Tibial artery (tissue), 4 donors: ENCODE results near the gene CORO2B.

Source experiments
- DNase-seq, 2 donors: peaks; one replicate each; pipeline ENCODE4 v3.0.0-alpha.2; 2019
- H3K27ac ChIP-seq, 2 donors: fragments of 200-600 bp; sonication (generic) in 1 of 2; 1 replicate in 1 of 2; 2 replicates in 1 of 2; pipeline ENCODE4 v1.5.1; 2018 to 2019; ENCODE audit warnings: mild to moderate bottlenecking in 1 of 2
- H3K27me3 ChIP-seq, 2 donors: fragments of 200-600 bp; sonication (generic) in 1 of 2; one replicate each; pipeline versions ENCODE4 v1.5.1 to v1.6.0; 2016 to 2019
- H3K36me3 ChIP-seq, 3 donors: fragments of 200-600 bp; sonication (generic) in 2 of 3; one replicate each; pipeline ENCODE4 v1.5.1; 2016 to 2019; ENCODE audit warnings: mild to moderate bottlenecking in 2 of 3
- H3K4me1 ChIP-seq, 4 donors: fragments of 200-600 bp; sonication (generic) in 2 of 4; 1 replicate in 3 of 4; 2 replicates in 1 of 4; pipeline ENCODE4 v1.5.1; 2016 to 2019
- H3K4me3 ChIP-seq, 2 donors: fragments of 200-600 bp; sonication (generic) in 1 of 2; 1 replicate in 1 of 2; 2 replicates in 1 of 2; pipeline ENCODE4 v1.5.1; 2018 to 2019; ENCODE audit warnings: mild to moderate bottlenecking in 2 of 2
- H3K9me3 ChIP-seq, 3 donors: fragments of 200-600 bp; sonication (generic) in 1 of 3; one replicate each; pipeline ENCODE4 v1.5.1; 2016 to 2019
- CTCF ChIP-seq, 2 experiments: fragments of 200-600 bp in 1 of 2; fragments of 450-650 bp in 1 of 2; IDR thresholded peaks; one replicate each; pipeline ENCODE4 v1.5.1; 2017 to 2019; ENCODE audit warnings: antibody characterized with exemption in 2 of 2, mild to moderate bottlenecking in 1 of 2, moderate library complexity in 1 of 2
- intact Hi-C: fragments of 100-400 bp; cut with DNase I; formaldehyde crosslinking; loops from one replicate; pipeline ENCODE4 v1.15.0; 2023; ENCODE audit warnings: low total_unique reads

Gene CORO2B

DNA sequence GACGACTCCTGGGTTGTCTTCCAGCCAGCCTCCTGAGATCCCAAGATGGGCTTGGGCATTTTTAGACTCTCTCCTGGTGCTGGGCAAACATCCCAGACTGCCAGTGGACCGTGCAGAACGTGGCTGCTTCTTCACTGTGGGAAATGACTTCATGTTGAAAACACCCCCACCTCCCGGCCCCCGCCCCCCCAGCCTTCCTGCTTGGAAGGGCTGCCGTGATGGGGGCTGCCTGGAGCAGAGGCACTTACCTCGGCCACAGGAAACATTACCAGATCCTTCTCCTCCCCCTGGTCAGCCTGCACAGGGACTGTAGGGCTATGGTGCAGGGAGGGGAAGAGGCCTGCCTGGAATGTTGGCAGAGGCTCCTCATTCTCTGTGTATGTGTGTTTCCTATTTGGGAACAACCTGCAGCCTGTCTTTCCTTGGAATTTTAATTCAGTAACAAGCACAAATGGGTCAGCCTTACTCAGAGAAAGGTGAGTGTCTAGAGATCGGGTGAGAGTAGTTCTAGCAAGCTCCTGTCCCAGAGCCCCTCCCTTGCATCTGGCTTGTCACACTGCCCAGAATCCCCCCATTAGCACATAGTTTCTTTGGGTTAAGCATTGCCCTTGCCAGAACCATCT lies 151.1 kb downstream of the CORO2B start:
- no peak for DNase-seq
- no peak for TF ChIP-seq CTCF (IDR thresholded peaks at IDR 0.05)

DNA sequence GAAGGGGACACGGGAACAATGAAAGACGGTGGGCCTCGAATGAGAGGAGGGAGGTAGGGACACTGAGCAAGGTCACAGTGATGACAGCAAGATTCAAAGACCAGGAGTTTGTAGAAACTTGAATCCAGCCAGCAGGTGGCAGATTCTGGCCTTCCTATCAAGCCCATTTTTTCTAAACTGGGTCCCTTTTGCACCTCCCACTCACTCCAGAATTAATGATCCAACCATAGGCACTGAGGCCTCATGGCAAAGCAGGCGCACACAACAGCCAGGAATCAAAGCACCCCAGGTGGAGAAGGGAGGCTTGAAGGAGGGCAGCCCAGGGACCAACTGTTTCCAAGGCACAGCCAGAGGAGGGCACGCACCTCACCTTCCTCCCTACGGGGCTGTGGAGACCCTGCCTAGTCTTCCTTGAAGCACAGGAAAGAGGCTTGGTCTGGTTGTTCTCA lies 151.7 kb downstream of the CORO2B start:
- H3K27me3 ChIP-seq = peaks cover 0 to 2% of the 10 kb centered on the region in 2 donors
- H3K36me3 ChIP-seq = no peaks in the 10 kb centered on the region
- intact Hi-C loops = no loop called here
- H3K27ac ChIP-seq = no peak overlapping the region
- H3K4me1 ChIP-seq = peaks cover 0 to 13% (median 8%) of the 10 kb centered on the region in 4 donors
- TF ChIP-seq CTCF (IDR thresholded peaks at IDR 0.05) = peak; percentile 63 to 78
- peak in 1 of 2 donors; percentile 34 for DNase-seq
- H3K4me3 ChIP-seq = no peak overlapping the region
- H3K9me3 ChIP-seq = no peaks in the 10 kb centered on the region

More for the DNA sequence above, 151.1 kb downstream of the CORO2B start:
- H3K4me1 ChIP-seq = peaks cover 0 to 13% (median 8%) of the 10 kb centered on the region in 4 donors
- H3K27ac ChIP-seq = no peak overlapping the region
- intact Hi-C loops = loop anchor here (5.0 kb wide), 1 partner anchor 147 kb away; no protein-coding TSS in a partner anchor
- H3K27me3 ChIP-seq = peaks cover 0 to 2% of the 10 kb centered on the region in 2 donors
- H3K36me3 ChIP-seq = no peaks in the 10 kb centered on the region
- H3K9me3 ChIP-seq = no peaks in the 10 kb centered on the region
- H3K4me3 ChIP-seq = no peak overlapping the region

DNA sequence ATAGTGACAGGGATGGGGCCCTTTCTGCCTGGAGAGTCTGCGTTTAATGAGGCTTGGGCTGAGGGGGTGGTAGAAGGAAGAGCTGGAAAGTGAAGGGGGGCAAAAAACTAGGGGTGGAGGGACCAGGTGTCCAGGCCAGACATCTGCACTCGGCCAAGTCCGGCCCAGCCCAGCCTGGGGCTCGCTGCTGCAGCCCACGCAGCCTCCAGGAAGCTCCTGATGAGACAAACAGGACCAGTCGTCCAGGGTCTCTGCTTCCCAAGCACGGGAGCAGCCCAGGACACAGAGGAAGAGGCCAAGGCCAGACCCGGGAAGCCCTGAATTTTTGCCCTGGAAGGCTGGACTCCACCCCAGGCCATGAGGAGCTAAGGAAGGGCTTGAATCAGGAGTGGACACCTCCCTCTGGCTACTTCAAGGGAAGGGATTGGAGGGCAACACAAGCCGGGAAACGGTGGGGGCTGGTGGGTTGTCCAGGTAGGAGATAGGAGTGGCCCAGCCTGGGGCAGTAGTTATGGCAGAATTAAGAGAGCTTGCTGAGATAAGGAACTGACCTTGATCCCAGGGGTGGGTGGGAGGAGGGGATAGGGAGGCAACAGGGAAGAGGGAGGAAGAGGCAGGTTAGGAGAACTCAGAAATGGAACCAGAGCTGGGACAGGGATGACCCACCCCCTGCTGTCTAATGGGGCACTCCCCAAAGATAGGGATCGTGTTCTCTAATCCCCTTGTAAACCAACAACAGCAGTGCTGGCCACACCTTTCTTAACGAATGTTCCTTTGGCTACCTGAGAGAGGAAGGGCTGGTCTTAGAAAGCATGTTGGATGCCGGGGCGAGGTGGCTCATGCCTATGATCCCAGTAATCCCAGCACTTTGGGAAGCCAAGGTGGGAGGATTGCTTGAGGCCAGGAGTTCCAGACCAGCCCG lies 152.4 kb downstream of the CORO2B start:
- no peak overlapping the region for H3K4me3 ChIP-seq
- intact Hi-C loops = no loop called here
- no peaks in the 10 kb centered on the region for H3K36me3 ChIP-seq
- no peak for DNase-seq
- peaks cover 0 to 13% (median 8%) of the 10 kb centered on the region in 4 donors for H3K4me1 ChIP-seq
- no peaks in the 10 kb centered on the region for H3K27me3 ChIP-seq
- H3K27ac ChIP-seq = no peak overlapping the region
- TF ChIP-seq CTCF (IDR thresholded peaks at IDR 0.05) = no peak
- H3K9me3 ChIP-seq = no peaks in the 10 kb centered on the region

DNA sequence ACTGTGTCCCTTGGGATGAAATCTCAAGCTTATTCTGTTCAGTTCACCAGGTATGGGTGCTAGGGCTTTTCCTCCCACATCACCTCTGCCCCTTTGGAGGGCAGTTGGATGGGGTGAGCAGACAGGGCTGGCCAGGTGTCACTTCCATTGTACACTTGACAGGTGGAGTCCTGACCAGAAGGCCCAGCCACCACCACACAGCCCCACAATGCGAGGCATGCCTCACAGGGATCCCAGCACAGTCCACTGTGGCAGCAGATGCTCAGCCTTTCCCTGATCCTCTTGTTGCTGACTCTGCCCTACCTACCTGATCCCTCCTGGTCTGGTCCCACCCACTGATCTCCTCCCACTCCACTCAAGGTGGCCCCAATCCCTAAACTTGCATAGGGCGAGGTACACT lies 153.7 kb downstream of the CORO2B start:
- Histone ChIP-seq H3K36me3 (no peaks in the 10 kb centered on the region), H3K27ac (no peak overlapping the region), H3K9me3 (no peaks in the 10 kb centered on the region), H3K4me3 (no peak overlapping the region), H3K27me3 (no peaks in the 10 kb centered on the region), H3K4me1 (peaks cover 0 to 13% (median 8%) of the 10 kb centered on the region in 4 donors)
- intact Hi-C loops = no loop called here
- no peak for TF ChIP-seq CTCF (IDR thresholded peaks at IDR 0.05)
- DNase-seq = no peak

GRCh38 chr15:68733666-68734065 lies 154.9 kb downstream of the CORO2B start:
- no peak overlapping the region for H3K27ac ChIP-seq
- no peak for DNase-seq
- intact Hi-C loops = no loop called here
- no peak overlapping the region for H3K4me3 ChIP-seq
- no peaks in the 10 kb centered on the region for H3K27me3 ChIP-seq
- H3K4me1 ChIP-seq = peaks cover 0 to 13% (median 8%) of the 10 kb centered on the region in 4 donors
- no peaks in the 10 kb centered on the region for H3K9me3 ChIP-seq
- no peak for TF ChIP-seq CTCF (IDR thresholded peaks at IDR 0.05)
- H3K36me3 ChIP-seq = no peaks in the 10 kb centered on the region
